Spleen (tissue), 7 donors: ENCODE measurements around the gene FCGR3B.
"Not testable (repeated sequence)": the region's sequence is repeated elsewhere in the genome, so short reads cannot be mapped to it uniquely, and the experiment has no call there.

Experiments
- POLR2A ChIP-seq, 3 donors: fragments of 450-650 bp; IDR thresholded peaks; one replicate each; pipeline ENCODE4 v1.5.1; 2017; ENCODE audit warnings: antibody characterized with exemption in 3 of 3, mild to moderate bottlenecking in 1 of 3
- POLR2AphosphoS5 ChIP-seq, 3 donors: sonication (generic); formaldehyde crosslinking; IDR thresholded peaks; one replicate each; pipeline ENCODE4 v1.5.1; 2017; ENCODE audit warnings: antibody characterized with exemption in 3 of 3
- TF ChIP-seq, protein P1 (sequence below), 11 experiments: fragments of 200-600 bp in 7 of 11; fragments of 450-650 bp in 4 of 11; sonication (generic) in 4 of 11; IDR thresholded peaks in 8 of 11; conservative IDR thresholded peaks in 3 of 11; 1 replicate in 7 of 11; 2 replicates in 4 of 11; pipeline versions ENCODE4 v1.4.0 to v1.8.0; 2016 to 2021; ENCODE audit warnings: antibody characterized with exemption in 11 of 11, inconsistent platforms in 4 of 11, mild to moderate bottlenecking in 1 of 11
- donor health status: DM: no; HTN: no; CAD: no; lungs with moderate emphysema.
- donor health status: DM: no; HTN: no; CAD: no.
- donor health status: DM: no; HTN: no; CAD: no.

DNA sequence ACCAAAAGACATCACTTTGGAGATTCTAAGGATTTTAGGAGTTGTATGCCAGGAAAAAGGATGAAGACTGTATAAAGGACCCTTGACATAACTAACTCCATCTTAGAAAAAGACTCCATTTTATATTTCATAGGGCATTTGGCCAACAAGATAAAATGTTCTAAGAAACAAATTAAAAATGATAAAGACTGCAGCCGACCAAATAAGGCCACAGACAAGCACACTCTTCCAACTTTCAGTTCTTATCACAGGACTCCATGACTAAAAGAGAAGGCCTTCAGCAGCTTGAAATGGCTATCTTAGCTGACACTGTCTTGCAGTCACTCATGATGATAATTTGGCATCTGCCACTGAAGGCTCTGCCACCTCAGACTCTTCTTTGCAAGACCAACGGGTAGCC, 8.2 kb upstream of the FCGR3B start:
- TF ChIP-seq POLR2A, POLR2AphosphoS5 (IDR thresholded peaks at IDR 0.05): not testable (repeated sequence)
- TF ChIP-seq, protein P1, sequence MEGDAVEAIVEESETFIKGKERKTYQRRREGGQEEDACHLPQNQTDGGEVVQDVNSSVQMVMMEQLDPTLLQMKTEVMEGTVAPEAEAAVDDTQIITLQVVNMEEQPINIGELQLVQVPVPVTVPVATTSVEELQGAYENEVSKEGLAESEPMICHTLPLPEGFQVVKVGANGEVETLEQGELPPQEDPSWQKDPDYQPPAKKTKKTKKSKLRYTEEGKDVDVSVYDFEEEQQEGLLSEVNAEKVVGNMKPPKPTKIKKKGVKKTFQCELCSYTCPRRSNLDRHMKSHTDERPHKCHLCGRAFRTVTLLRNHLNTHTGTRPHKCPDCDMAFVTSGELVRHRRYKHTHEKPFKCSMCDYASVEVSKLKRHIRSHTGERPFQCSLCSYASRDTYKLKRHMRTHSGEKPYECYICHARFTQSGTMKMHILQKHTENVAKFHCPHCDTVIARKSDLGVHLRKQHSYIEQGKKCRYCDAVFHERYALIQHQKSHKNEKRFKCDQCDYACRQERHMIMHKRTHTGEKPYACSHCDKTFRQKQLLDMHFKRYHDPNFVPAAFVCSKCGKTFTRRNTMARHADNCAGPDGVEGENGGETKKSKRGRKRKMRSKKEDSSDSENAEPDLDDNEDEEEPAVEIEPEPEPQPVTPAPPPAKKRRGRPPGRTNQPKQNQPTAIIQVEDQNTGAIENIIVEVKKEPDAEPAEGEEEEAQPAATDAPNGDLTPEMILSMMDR (IDR thresholded peaks at IDR 0.05 in 8 of 11, conservative IDR thresholded peaks at IDR 0.05 in 3 of 11), result not testable (repeated sequence)
